ENCODE results near the gene NTRK1. TPM values are rescaled to one million over a fixed set of nuclear protein-coding genes. Genes with fewer than 3 reads are reported as not detected.

Gene NTRK1
- total and polyA plus RNA-seq, 3 donors from 2014 or later = 4.7 to 38.8 (median 14.6) TPM

DNA sequence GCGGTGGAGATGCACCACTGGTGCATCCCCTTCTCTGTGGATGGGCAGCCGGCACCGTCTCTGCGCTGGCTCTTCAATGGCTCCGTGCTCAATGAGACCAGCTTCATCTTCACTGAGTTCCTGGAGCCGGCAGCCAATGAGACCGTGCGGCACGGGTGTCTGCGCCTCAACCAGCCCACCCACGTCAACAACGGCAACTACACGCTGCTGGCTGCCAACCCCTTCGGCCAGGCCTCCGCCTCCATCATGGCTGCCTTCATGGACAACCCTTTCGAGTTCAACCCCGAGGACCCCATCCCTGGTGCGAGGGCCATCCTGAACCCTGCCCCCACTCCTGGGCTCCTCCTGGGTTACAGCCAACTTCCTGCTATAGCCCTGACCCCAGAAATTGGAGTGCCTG lies 13.0 kb downstream of the NTRK1 start:
- Histone ChIP-seq H3K4me3 (no peak overlapping the region), H3K27ac (no peak overlapping the region), H3K27me3 (no peaks in the 10 kb centered on the region), H3K9me3 (no peaks in the 10 kb centered on the region), H3K4me1 (peaks cover 10% of the 10 kb centered on the region), H3K36me3 (ENCODE audit: low read depth, missing control alignments) (no peaks in the 10 kb centered on the region)
- no peak for DNase-seq
- intact Hi-C loops (cut with DNase I; ENCODE audit: low total_unique reads) = no loop called here
- WGBS, 2 donors = 84 to 86% methylated on average over 15 to 18 of the region's 18 CpGs
- no peak for TF ChIP-seq POLR2A (IDR thresholded peaks at IDR 0.05)
- TF ChIP-seq, protein P1, sequence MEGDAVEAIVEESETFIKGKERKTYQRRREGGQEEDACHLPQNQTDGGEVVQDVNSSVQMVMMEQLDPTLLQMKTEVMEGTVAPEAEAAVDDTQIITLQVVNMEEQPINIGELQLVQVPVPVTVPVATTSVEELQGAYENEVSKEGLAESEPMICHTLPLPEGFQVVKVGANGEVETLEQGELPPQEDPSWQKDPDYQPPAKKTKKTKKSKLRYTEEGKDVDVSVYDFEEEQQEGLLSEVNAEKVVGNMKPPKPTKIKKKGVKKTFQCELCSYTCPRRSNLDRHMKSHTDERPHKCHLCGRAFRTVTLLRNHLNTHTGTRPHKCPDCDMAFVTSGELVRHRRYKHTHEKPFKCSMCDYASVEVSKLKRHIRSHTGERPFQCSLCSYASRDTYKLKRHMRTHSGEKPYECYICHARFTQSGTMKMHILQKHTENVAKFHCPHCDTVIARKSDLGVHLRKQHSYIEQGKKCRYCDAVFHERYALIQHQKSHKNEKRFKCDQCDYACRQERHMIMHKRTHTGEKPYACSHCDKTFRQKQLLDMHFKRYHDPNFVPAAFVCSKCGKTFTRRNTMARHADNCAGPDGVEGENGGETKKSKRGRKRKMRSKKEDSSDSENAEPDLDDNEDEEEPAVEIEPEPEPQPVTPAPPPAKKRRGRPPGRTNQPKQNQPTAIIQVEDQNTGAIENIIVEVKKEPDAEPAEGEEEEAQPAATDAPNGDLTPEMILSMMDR (IDR thresholded peaks at IDR 0.05) = no peak

DNA sequence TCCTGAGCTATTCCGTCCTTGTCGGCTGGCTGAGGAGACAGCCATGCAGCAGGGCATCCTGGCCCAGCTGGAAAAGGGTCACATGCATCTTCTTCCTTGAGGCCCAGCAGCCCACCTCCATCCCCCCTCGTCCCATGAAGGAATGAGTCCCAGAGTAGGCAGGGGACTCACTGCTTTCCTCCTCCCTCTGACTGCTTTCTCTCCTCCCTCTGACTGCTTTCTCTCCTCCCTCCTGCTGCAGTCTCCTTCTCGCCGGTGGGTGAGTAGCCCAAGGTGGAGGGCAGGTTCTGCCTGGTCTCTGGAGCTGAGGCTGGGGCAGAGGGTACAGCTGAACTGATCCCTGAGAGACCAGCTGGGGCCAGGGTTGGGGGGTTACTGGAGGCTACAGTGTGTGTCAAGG lies 13.5 kb downstream of the NTRK1 start:
- Histone ChIP-seq H3K4me1 (peaks cover 10% of the 10 kb centered on the region), H3K27ac (no peak overlapping the region), H3K36me3 (ENCODE audit: low read depth, missing control alignments) (no peaks in the 10 kb centered on the region), H3K9me3 (no peaks in the 10 kb centered on the region), H3K4me3 (no peak overlapping the region), H3K27me3 (no peaks in the 10 kb centered on the region)
- no peak for DNase-seq
- WGBS, 2 donors = 81 to 86% methylated on average over 3 to 5 of the region's 5 CpGs
- TF ChIP-seq, protein P1 (IDR thresholded peaks at IDR 0.05) = no peak
- no peak for TF ChIP-seq POLR2A (IDR thresholded peaks at IDR 0.05)
- intact Hi-C loops (cut with DNase I; ENCODE audit: low total_unique reads) = no loop called here

DNA sequence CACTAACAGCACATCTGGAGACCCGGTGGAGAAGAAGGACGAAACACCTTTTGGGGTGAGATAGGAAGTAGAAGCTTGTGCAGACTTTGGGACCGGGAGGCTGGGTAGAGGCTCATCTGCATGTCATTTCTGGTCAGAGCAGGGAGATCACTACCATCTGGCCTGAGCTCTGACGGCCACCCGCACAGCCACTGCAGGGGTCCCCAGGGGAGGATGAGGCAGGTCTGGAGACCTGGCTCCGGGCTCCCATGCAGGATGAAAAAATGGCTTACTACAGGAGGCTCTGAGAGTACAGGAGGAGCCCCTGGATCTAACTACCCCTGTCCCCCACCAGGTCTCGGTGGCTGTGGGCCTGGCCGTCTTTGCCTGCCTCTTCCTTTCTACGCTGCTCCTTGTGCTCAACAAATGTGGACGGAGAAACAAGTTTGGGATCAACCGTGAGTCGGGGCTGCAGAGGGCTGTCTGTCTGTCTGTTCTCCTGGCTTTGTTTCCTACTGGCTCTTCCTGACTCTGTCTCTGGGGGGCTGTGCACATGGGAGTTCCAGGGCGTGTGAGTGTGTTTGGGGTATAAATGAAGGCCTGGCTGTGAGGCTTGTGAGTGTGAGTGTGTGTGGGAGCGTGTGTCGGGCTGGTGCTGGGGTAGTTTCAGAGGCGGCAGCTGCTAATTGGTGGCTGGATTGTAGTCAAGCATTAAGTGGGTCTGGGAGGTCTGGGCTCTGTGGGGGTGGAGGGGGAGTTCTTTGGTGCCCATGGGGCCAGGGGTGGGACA lies 14.1 kb downstream of the NTRK1 start:
- Histone ChIP-seq H3K4me1 (peaks cover 10% of the 10 kb centered on the region), H3K27ac (no peak overlapping the region), H3K4me3 (no peak overlapping the region), H3K36me3 (ENCODE audit: low read depth, missing control alignments) (no peaks in the 10 kb centered on the region), H3K9me3 (no peaks in the 10 kb centered on the region), H3K27me3 (no peaks in the 10 kb centered on the region)
- intact Hi-C loops (cut with DNase I; ENCODE audit: low total_unique reads) = no loop called here
- TF ChIP-seq, protein P1 (IDR thresholded peaks at IDR 0.05) = no peak
- TF ChIP-seq POLR2A (IDR thresholded peaks at IDR 0.05) = no peak
- DNase-seq = no peak
- WGBS, 2 donors = 84 to 92% methylated on average over 14 to 16 of the region's 16 CpGs

DNA sequence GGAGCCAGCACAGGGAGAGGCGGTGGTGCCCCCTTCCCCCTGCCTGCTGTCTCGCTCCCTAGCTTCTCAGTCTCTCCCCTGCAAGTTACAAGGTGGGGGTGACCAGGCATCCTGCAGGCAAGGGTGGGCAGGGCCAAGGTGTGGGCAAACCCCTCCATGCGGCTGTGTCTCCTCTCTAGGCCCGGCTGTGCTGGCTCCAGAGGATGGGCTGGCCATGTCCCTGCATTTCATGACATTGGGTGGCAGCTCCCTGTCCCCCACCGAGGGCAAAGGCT lies 14.6 kb downstream of the NTRK1 start:
- Histone ChIP-seq H3K27me3 (no peaks in the 10 kb centered on the region), H3K36me3 (ENCODE audit: low read depth, missing control alignments) (no peaks in the 10 kb centered on the region), H3K4me3 (no peak overlapping the region), H3K4me1 (peaks cover 10% of the 10 kb centered on the region), H3K9me3 (no peaks in the 10 kb centered on the region), H3K27ac (no peak overlapping the region)
- 74 to 91% methylated on average over 5 of the region's 5 CpGs for WGBS, 2 donors
- no peak for DNase-seq
- intact Hi-C loops (cut with DNase I; ENCODE audit: low total_unique reads) = no loop called here
- TF ChIP-seq POLR2A (IDR thresholded peaks at IDR 0.05) = no peak
- TF ChIP-seq, protein P1 (IDR thresholded peaks at IDR 0.05) = no peak

DNA sequence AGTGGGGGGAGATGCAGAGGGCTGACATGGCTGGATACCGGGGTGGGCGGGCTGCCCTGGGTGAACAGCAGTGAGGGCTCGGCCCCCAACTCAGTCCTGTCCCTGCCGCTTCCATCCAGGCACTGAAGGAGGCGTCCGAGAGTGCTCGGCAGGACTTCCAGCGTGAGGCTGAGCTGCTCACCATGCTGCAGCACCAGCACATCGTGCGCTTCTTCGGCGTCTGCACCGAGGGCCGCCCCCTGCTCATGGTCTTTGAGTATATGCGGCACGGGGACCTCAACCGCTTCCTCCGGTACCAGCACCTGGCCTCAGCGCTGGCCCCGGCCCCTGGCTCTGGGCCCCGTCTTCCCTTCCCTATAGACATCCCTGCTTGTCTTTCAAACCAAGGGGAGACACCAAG lies 15.6 kb downstream of the NTRK1 start:
- TF ChIP-seq, protein P1 (IDR thresholded peaks at IDR 0.05) = no peak
- no peak for TF ChIP-seq POLR2A (IDR thresholded peaks at IDR 0.05)
- Histone ChIP-seq H3K36me3 (ENCODE audit: low read depth, missing control alignments) (no peaks in the 10 kb centered on the region), H3K4me1 (peaks cover 10% of the 10 kb centered on the region), H3K27ac (no peak overlapping the region), H3K27me3 (no peaks in the 10 kb centered on the region), H3K4me3 (no peak overlapping the region), H3K9me3 (no peaks in the 10 kb centered on the region)
- intact Hi-C loops (cut with DNase I; ENCODE audit: low total_unique reads) = no loop called here
- 68 to 84% methylated on average over 8 to 19 of the region's 21 CpGs for WGBS, 2 donors
- no peak for DNase-seq

Data from testis (tissue), 3 donors.